Caco-2 (cell line): ENCODE measurements around the gene ADAMTSL1. TPM values are rescaled to one million over a fixed set of nuclear protein-coding genes. Genes with fewer than 3 reads are reported as not detected.

Experiments used
- BruUV-seq: library from RNA; stranded (reverse); fragments of 400-500 nt; replicated peaks from 2 replicates; lab custom pipeline; 2021; lab: Mats Ljungman, UMichigan
- CTCF ChIA-PET: fragments of 300-600 bp; sonication (Branson Sonifier 250); formaldehyde crosslinking; loops from one replicate; lab custom pipeline; 2022; ENCODE audit warnings: antibody characterized with exemption; lab: Charles Lee
- POLR2A ChIA-PET: fragments of 300-600 bp; sonication (Branson Sonifier 250); formaldehyde crosslinking; loops from one replicate; lab custom pipeline; 2022; ENCODE audit warnings: antibody characterized with exemption; lab: Charles Lee
- DNase-seq, 2 experiments: peaks; one replicate each; pipeline versions ENCODE4 v3.0.0 to v3.0.0-alpha.2; 2020 to 2022
- H3K27me3 ChIP-seq: replicated peaks from 2 replicates; pipeline ENCODE4 v1.6.0; 2011; ENCODE audit warnings: low read length; ENCODE audit not compliant: control insufficient read depth, insufficient read depth
- H3K36me3 ChIP-seq: 2 replicates; pipeline ENCODE4 v1.5.1; 2011; ENCODE audit warnings: low read length; ENCODE audit not compliant: control insufficient read depth, insufficient read depth
- H3K4me1 ChIP-seq: fragments of 250-450 bp; sonication (Bioruptor Pico); 2 replicates; pipeline ENCODE4 v1.5.1; 2020; ENCODE audit warnings: mild to moderate bottlenecking
- H3K4me3 ChIP-seq: 2 replicates; pipeline ENCODE4 v1.5.1; 2011; ENCODE audit warnings: low read depth, mild to moderate bottlenecking, control low read depth, low read length
- H3K9me3 ChIP-seq: fragments of 250-450 bp; sonication (Bioruptor Pico); 2 replicates; pipeline ENCODE4 v1.5.1; 2020; ENCODE audit warnings: mild to moderate bottlenecking, moderate library complexity
- H3K27ac Mint-ChIP-seq: one replicate; pipeline ENCODE4 v1.8.0; 2022; ENCODE audit warnings: mixed read lengths; ENCODE audit not compliant: unreplicated experiment
- H3K27me3 Mint-ChIP-seq: one replicate; pipeline ENCODE4 v1.8.0; 2022; ENCODE audit warnings: mixed read lengths; ENCODE audit not compliant: insufficient read depth, unreplicated experiment
- H3K36me3 Mint-ChIP-seq: one replicate; pipeline ENCODE4 v1.8.0; 2022; ENCODE audit warnings: mild to moderate bottlenecking, mixed read lengths; ENCODE audit not compliant: insufficient read depth, unreplicated experiment
- H3K4me1 Mint-ChIP-seq: one replicate; pipeline ENCODE4 v1.8.0; 2022; ENCODE audit warnings: low read depth, mixed read lengths; ENCODE audit not compliant: unreplicated experiment
- H3K4me3 Mint-ChIP-seq: one replicate; pipeline ENCODE4 v1.8.0; 2022; ENCODE audit warnings: mild to moderate bottlenecking, moderate library complexity, mixed read lengths; ENCODE audit not compliant: unreplicated experiment
- H3K9me3 Mint-ChIP-seq: one replicate; pipeline ENCODE4 v1.8.0; 2022; ENCODE audit warnings: mixed read lengths; ENCODE audit not compliant: unreplicated experiment
- CTCF ChIP-seq, 2 experiments: fragments of 200-600 bp in 1 of 2; IDR thresholded peaks; 1 replicate in 1 of 2; 2 replicates in 1 of 2; pipeline versions ENCODE4 v1.5.1 to v1.8.0; 2011 to 2022; ENCODE audit warnings: antibody characterized with exemption in 1 of 2, control low read depth in 1 of 2, inconsistent platforms in 1 of 2, low read depth in 1 of 2, low read length in 1 of 2, mild to moderate bottlenecking in 1 of 2, moderate library complexity in 1 of 2; ENCODE audit not compliant: insufficient read depth in 1 of 2, severe bottlenecking in 1 of 2, unreplicated experiment in 1 of 2
- intact Hi-C: fragments of 100-400 bp; cut with micrococcal nuclease; formaldehyde crosslinking; loops from one replicate; pipeline ENCODE4 v1.10.0; 2022; ENCODE audit not compliant: unreplicated experiment
- total RNA-seq: library from RNA; stranded (reverse); gene quantifications from 2 replicates; pipeline ENCODE4 v1.2.3, GENCODE V29; 2022

Gene ADAMTSL1
- total RNA-seq, 1 experiment from 2014 or later, result not detected

DNA sequence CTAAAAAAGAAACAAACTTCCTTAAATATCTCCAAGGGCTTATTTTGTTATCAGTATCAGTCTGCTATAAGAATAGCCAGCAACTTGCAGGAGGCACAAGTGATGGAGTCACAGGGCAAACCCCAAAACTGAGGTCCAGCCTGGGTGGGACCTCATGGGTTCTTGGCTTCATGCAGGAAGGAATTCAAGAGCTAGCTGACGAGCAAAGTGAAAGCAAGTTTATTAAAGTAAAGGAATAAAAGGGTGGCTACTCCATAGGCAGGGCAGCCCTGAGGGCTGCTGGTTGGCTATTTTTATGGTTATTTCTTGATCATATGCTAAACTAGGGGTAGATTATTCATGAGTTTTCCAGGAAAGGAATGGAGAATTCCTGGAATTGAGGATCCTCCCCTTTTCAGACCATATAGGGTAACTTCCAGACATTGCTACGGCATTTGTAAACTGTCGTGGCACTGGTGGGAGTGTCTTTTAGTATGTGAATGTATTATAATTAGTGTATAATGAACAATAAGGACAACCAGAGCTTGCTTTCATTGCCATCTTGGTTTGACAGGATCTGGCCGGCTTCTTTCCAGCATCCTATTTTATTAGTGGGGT lies 231.9 kb downstream of the ADAMTSL1 start:
- no peak overlapping the region for H3K4me3 ChIP-seq
- DNase-seq, result no peak
- H3K9me3 ChIP-seq, result no peaks in the 10 kb centered on the region
- intact Hi-C loops, result no loop called here
- TF ChIP-seq CTCF (IDR thresholded peaks at IDR 0.05; ENCODE audit: insufficient read depth in 1 of 2, low read depth in 1 of 2, low read length in 1 of 2, severe bottlenecking in 1 of 2, unreplicated experiment in 1 of 2), result no peak
- Mint-ChIP-seq H3K4me1 (no peaks in the 10 kb centered on the region), H3K4me3 (no peak overlapping the region), H3K36me3 (no peaks in the 10 kb centered on the region), H3K27me3 (peaks cover 3% of the 10 kb centered on the region), H3K9me3 (peaks cover 9% of the 10 kb centered on the region), H3K27ac (no peak overlapping the region)
- H3K27me3 ChIP-seq, result no peaks in the 10 kb centered on the region
- H3K36me3 ChIP-seq, result no peaks in the 10 kb centered on the region
- ChIA-PET CTCF (no interaction called here), POLR2A (no interaction called here)
- no peaks in the 10 kb centered on the region for H3K4me1 ChIP-seq
- no TSS peak for BruUV-seq

GRCh38 chr9:18706648-18707047 lies 232.7 kb downstream of the ADAMTSL1 start:
- Mint-ChIP-seq H3K36me3 (no peaks in the 10 kb centered on the region), H3K27me3 (peaks cover 2% of the 10 kb centered on the region), H3K9me3 (peaks cover 5% of the 10 kb centered on the region), H3K4me3 (no peak overlapping the region), H3K4me1 (no peaks in the 10 kb centered on the region), H3K27ac (no peak overlapping the region)
- no peaks in the 10 kb centered on the region for H3K36me3 ChIP-seq
- intact Hi-C loops, result no loop called here
- H3K27me3 ChIP-seq, result no peaks in the 10 kb centered on the region
- no peak overlapping the region for H3K4me3 ChIP-seq
- no peaks in the 10 kb centered on the region for H3K4me1 ChIP-seq
- no peak for DNase-seq
- POLR2A ChIA-PET, result no interaction called here
- H3K9me3 ChIP-seq, result no peaks in the 10 kb centered on the region
- no TSS peak for BruUV-seq
- CTCF ChIA-PET, result no interaction called here
- TF ChIP-seq CTCF (IDR thresholded peaks at IDR 0.05; ENCODE audit: insufficient read depth in 1 of 2, low read depth in 1 of 2, low read length in 1 of 2, severe bottlenecking in 1 of 2, unreplicated experiment in 1 of 2), result no peak

- no peak for DNase-seq
Observed at GRCh38 chr9:18707061-18707461, 233.1 kb downstream of the ADAMTSL1 start.

More at GRCh38 chr9:18707061-18707461, 233.1 kb downstream of the ADAMTSL1 start:
- Mint-ChIP-seq H3K27me3 (no peaks in the 10 kb centered on the region), H3K9me3 (peaks cover 1% of the 10 kb centered on the region), H3K36me3 (no peaks in the 10 kb centered on the region), H3K4me1 (no peaks in the 10 kb centered on the region), H3K4me3 (no peak overlapping the region), H3K27ac (no peak overlapping the region)
- Histone ChIP-seq H3K4me3 (no peak overlapping the region), H3K27me3 (no peaks in the 10 kb centered on the region), H3K4me1 (no peaks in the 10 kb centered on the region), H3K9me3 (no peaks in the 10 kb centered on the region), H3K36me3 (no peaks in the 10 kb centered on the region)
- CTCF ChIA-PET, result no interaction called here
- intact Hi-C loops, result no loop called here
- POLR2A ChIA-PET, result no interaction called here
- no peak for TF ChIP-seq CTCF (IDR thresholded peaks at IDR 0.05; ENCODE audit: insufficient read depth in 1 of 2, low read depth in 1 of 2, low read length in 1 of 2, severe bottlenecking in 1 of 2, unreplicated experiment in 1 of 2)
- no TSS peak for BruUV-seq
